GM12878 (cell line): ENCODE results near the gene SHH.

ENCODE experiments used
- BMI1 ChIP-seq: fragments of 450-650 bp; IDR thresholded peaks from 2 replicates; pipeline ENCODE4 v1.6.1; 2016; ENCODE audit warnings: mild to moderate bottlenecking, moderate library complexity, borderline replicate concordance
- CTCF ChIP-seq, 3 experiments: IDR thresholded peaks in 2 of 3; conservative IDR thresholded peaks in 1 of 3; 2 replicates each; pipeline ENCODE4 v1.5.1; 2011; ENCODE audit warnings: low read depth in 3 of 3, low read length in 3 of 3, mild to moderate bottlenecking in 3 of 3, control low read depth in 2 of 3, moderate library complexity in 2 of 3, inconsistent platforms in 1 of 3, mixed read lengths in 1 of 3; ENCODE audit not compliant: control insufficient read depth in 2 of 3, insufficient read depth in 1 of 3; ENCODE audit errors: extremely low read depth in 1 of 3
- ELK1 ChIP-seq: IDR thresholded peaks from 2 replicates; pipeline ENCODE4 v1.6.1; 2012; ENCODE audit warnings: low read depth, low read length, improper control_type of control experiment
- KDM1A ChIP-seq: fragments of 200-600 bp; sonication (generic); IDR thresholded peaks from 2 replicates; pipeline ENCODE4 v1.6.1; 2016; ENCODE audit warnings: borderline replicate concordance
- ZNF687 ChIP-seq: fragments of 450-650 bp; IDR thresholded peaks from 2 replicates; pipeline ENCODE4 v1.6.1; 2017; ENCODE audit warnings: mild to moderate bottlenecking, moderate library complexity

- no peak for TF ChIP-seq ELK1
- TF ChIP-seq BMI1 = no peak
- no peak for TF ChIP-seq KDM1A
- TF ChIP-seq CTCF (IDR thresholded peaks at IDR 0.05 in 2 of 3, conservative IDR thresholded peaks at IDR 0.05 in 1 of 3; ENCODE audit: control insufficient read depth in 2 of 3, extremely low read depth in 1 of 3, insufficient read depth in 1 of 3, low read depth in 3 of 3, low read length in 3 of 3) = no peak
- TF ChIP-seq ZNF687 = no peak
Observed at GRCh38 chr7:155792999-155793560, 19.2 kb downstream of the SHH start.
